ENCODE data around the gene ZCCHC3.

DNA sequence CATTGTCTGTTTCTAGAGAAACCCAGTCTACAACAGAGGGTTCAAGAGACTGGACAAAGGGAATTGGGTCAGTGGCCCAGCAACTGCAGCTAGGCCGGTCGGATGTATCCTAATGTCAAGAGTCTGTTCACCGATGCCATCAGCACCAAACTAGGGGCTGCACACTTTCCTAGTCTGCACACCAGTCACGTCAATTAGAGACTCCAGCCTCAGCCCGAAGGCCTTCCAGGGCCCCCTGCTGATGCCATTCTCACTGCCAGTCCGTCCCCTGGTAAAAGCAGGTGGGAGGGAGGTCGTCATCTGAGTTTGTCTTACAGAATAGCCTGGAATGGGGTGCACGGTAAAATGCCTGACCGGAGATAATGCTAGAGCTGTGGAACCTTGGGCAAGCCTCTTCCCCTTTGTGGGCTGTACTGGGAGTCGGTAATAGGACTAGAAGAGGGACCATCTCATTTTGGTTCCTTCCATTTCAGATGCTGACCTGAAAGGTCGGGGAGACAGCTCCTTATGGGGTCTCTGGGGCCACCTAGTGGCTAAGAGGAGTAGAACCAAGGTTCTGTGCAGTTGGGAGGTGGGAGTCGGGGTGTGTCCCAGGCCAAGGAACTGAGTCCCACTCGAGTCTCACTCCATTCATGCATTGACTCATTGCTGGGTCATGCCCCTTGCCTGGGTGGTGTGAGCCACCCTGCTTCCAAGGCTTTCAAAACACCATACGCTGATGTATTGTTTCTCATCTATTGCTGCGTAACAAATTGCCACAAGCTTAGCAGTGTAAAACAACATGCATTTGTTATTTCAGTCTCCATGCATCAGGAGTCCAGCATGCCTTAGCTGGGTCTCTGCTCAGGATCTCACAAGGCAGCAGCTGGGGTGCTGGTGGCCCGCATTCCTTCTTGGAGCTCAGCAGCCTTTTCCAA is 33.1 kb downstream of the ZCCHC3 start:
- TF ChIP-seq SUZ12 (IDR thresholded peaks at IDR 0.05) (no peak), BHLHE40 (IDR thresholded peaks at IDR 0.05; ENCODE audit: borderline replicate concordance) (no peak), L3MBTL2 (conservative IDR thresholded peaks at IDR 0.05) (no peak), NFRKB (IDR thresholded peaks at IDR 0.05) (no peak), ELF4 (IDR thresholded peaks at IDR 0.05) (0 out of 2 replicates have a peak, but pooled peaks have one; percentile 13), SP1 (IDR thresholded peaks at IDR 0.05) (no peak), FOXM1 (IDR thresholded peaks at IDR 0.05; ENCODE audit: borderline replicate concordance) (no peak)

Data from HEK293T (cell line).